A549 treated with dexamethasone at 1 μM for 4 hours (cell line): Measurements from ENCODE around the gene CENPA. TPM values are rescaled to one million over a fixed set of nuclear protein-coding genes. Genes with fewer than 3 reads are reported as not detected.

Experiments used
- total RNA-seq: library from RNA; stranded (reverse); fragments of 200-300 nt; extraction: Qiagen RNA extraction; gene quantifications from 5 replicates; pipeline ENCODE4 v1.2.3, GENCODE V29; 2022

Gene CENPA
- 38.8 to 53.8 TPM (median 51.0 TPM) in 5 replicates for total RNA-seq

DNA sequence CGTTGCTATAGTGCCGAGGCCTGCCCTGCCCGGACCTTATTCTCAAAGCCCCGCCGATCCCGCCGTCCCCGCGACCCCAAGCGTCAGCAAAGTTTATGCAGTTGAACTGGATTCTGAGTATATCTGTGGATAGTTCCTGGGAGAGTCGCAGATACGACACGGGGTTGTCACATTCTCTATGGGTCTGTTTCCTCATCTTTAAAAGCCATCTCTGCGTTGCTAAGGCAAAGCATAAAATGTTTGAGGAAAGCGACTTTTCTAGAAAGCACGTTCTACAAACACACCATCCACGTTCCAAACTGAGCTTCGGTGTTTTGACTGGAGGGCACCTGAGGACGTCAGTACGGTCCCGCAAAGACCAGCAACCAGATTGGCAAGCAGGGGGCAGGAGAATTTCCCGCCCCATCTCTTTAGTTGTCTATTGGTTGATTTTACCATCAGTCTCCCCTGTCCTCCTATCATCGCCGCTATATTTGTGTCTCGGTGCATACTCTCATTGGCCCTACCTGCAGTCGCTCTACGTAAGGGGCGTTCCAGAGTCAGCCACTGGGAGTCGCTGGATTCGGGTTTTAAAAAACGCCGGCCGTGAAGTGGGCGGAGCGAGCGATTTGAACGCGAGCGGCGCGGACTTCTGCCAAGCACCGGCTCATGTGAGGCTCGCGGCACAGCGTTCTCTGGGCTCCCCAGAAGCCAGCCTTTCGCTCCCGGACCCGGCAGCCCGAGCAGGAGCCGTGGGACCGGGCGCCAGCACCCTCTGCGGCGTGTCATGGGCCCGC lies at the start of gene CENPA:
Gene CENPA, plus strand, starts transcription at position 626 of the 776 bp plus-strand sequence. Its CDS starts 141 bp downstream, at position 767.

DNA sequence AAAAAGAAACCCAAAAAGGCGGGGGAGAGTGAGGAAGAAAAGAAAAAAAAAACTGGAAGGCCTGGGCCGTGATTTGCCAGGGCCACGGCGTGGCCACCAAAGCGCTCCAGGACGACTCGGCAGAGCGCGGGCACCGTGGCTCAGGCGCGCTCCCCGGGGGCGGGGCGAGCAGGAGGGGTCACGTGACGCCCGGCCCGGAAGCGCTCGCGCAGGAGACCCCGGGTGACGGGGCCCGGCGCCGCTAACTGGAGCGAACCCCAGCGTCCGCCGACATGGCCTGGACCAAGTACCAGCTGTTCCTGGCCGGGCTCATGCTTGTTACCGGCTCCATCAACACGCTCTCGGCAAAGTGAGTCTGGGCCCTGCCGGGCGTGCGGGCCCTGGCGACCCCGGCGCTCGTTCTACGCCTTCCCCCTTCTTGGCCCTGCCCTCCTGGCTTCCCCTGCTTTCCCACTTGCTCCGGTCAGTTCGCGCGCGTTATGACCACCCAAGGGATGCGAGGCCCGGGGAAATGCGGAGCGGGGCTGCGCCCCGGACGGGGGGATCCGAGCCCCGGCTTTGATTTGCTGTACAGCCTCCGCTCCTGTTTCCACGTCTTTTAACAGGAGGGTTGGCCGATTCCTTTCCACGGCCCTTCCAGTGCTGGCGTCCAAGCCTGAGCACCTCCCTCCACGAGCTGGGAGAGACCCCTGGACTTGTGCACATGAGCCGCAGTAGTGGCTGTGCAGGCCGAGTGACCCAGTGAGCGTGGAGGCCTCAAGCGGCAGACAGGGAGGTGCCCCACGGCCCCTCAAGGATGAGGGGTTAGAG lies 21.6 kb upstream of the CENPA start, which contains the start of gene SLC35F6:
Gene SLC35F6, plus strand, starts transcription at position 207 of the 810 bp plus-strand sequence. Its CDS starts 66 bp downstream, at position 273.

Other genes starting within 250 kb of the CENPA start
- 0.20 to 0.42 TPM in 2 of 5 replicates, not detected in the others for gene CIB4, start 144.7 kb upstream of the CENPA start, total RNA-seq
- 0.45 to 0.86 TPM (median 0.64 TPM) in 5 replicates for gene KCNK3, start 93.3 kb upstream of the CENPA start, total RNA-seq
- 32.4 to 44.5 TPM (median 43.1 TPM) in 5 replicates for gene SLC35F6, start 21.8 kb upstream of the CENPA start, total RNA-seq
- gene DPYSL5, start 62.1 kb downstream of the CENPA start, total RNA-seq: 3.6 to 6.4 TPM (median 5.2 TPM) in 5 replicates
- 8.5 to 11.4 TPM (median 9.9 TPM) in 5 replicates for gene MAPRE3, start 184.6 kb downstream of the CENPA start, total RNA-seq
- gene TMEM214, start 246.9 kb downstream of the CENPA start, total RNA-seq: 47.0 to 70.0 TPM (median 69.4 TPM) in 5 replicates